A673 (cell line): ENCODE measurements around the gene IRGC.

Source experiments
- CTCF ChIP-seq: fragments of 300-800, 200-600 bp; sonication (generic); conservative IDR thresholded peaks from 2 replicates; pipeline ENCODE4 v1.5.1; 2017; ENCODE audit warnings: low read depth, mild to moderate bottlenecking, antibody characterized with exemption, low read length, moderate library complexity, mixed read lengths
- EZH2 ChIP-seq: fragments of 200-600 bp; sonication (generic); IDR thresholded peaks from 2 replicates; pipeline ENCODE4 v1.6.1; 2017; ENCODE audit warnings: borderline replicate concordance, low read depth, mild to moderate bottlenecking, mixed read lengths, antibody characterized with exemption, low read length; ENCODE audit not compliant: poor library complexity, severe bottlenecking

GRCh38 chr19:43691755-43692154 lies 24.1 kb upstream of the IRGC start:
- no peak for TF ChIP-seq CTCF
- no peak for TF ChIP-seq EZH2
